ENCODE results near the gene ZYG11B.
"Not testable (repeated sequence)": the region's sequence is repeated elsewhere in the genome, so short reads cannot be mapped to it uniquely, and the experiment has no call there.

The ZYG11B gene

DNA sequence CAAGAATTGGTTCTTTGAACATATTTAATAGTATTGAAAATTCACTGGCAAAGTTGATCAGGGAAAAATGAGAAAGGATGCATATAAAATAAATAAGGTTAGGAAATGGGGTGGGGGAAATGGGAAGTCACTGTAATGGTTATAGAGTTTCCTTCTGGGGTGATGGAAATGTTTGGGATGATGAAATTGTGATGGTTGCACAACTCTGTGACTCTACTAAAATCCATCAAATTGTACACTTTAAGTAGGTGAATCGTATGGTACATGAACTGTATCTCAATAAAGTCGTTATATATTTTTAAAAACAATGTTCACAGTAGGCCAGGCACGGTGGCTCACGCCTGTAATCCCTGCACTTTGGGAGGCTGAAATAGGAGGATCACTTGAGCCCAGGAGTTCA is 59.9 kb downstream of the ZYG11B start:
- H3K9ac ChIP-seq (ENCODE audit: low read depth, low read length), result no peak overlapping the region
- DNase-seq (no peak), ATAC-seq (ENCODE audit: insufficient read depth, low read depth) (no peak)
- H3K79me2 ChIP-seq (ENCODE audit: insufficient read depth, low read length), result no peaks in the 10 kb centered on the region
- no peaks in the 10 kb centered on the region for H3K4me1 ChIP-seq (ENCODE audit: insufficient read depth, low read length)
- no peak overlapping the region for H3K4me3 ChIP-seq (ENCODE audit: low read depth in 1 of 2, low read length in 2 of 2)
- H3K36me3 ChIP-seq (ENCODE audit: insufficient read depth, low read length), result peaks cover 58% of the 10 kb centered on the region
- TF ChIP-seq EZH2 (IDR thresholded peaks at IDR 0.05; ENCODE audit: borderline replicate concordance, low read depth, low read length, severe bottlenecking), result no peak
- TF ChIP-seq, protein P1, sequence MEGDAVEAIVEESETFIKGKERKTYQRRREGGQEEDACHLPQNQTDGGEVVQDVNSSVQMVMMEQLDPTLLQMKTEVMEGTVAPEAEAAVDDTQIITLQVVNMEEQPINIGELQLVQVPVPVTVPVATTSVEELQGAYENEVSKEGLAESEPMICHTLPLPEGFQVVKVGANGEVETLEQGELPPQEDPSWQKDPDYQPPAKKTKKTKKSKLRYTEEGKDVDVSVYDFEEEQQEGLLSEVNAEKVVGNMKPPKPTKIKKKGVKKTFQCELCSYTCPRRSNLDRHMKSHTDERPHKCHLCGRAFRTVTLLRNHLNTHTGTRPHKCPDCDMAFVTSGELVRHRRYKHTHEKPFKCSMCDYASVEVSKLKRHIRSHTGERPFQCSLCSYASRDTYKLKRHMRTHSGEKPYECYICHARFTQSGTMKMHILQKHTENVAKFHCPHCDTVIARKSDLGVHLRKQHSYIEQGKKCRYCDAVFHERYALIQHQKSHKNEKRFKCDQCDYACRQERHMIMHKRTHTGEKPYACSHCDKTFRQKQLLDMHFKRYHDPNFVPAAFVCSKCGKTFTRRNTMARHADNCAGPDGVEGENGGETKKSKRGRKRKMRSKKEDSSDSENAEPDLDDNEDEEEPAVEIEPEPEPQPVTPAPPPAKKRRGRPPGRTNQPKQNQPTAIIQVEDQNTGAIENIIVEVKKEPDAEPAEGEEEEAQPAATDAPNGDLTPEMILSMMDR (IDR thresholded peaks at IDR 0.05; ENCODE audit: borderline replicate concordance, extremely low read depth, low read length, poor library complexity, severe bottlenecking), result no peak
- no peak overlapping the region for H3K27ac ChIP-seq (ENCODE audit: low read length)
- H3K9me3 ChIP-seq (ENCODE audit: insufficient read depth, low read length, severe bottlenecking), result no peaks in the 10 kb centered on the region
- no peaks in the 10 kb centered on the region for H3K27me3 ChIP-seq (ENCODE audit: insufficient read depth, low read length, poor library complexity)
- H2AFZ ChIP-seq (ENCODE audit: low read depth, low read length), result no peak overlapping the region
- H3K4me2 ChIP-seq (ENCODE audit: insufficient read depth, low read length), result no peak overlapping the region
- no peaks in the 10 kb centered on the region for H4K20me1 ChIP-seq (ENCODE audit: insufficient read depth, low read length)

DNA sequence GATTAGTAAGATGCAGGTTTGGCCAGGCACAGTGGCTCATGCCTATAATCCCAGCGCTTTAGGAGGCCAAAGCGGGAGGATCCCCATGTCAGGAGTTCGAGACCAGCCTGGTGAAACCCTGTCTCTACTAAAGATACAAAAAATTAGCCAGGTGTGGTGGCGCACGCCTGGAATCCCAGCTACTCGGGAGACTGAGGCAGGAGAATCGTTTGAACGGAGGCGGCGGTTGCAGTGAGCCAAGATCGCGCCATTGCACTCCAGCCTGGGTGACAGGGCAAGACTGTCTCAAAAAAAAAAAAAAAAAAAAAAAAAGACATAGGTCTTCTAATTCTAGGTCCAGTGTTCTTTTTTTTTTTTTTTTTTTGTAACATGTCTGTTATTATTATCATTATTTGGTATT is 64.2 kb downstream of the ZYG11B start:
- not testable (repeated sequence) for H2AFZ ChIP-seq (ENCODE audit: low read depth, low read length); ATAC-seq (ENCODE audit: insufficient read depth, low read depth); H3K79me2 ChIP-seq (ENCODE audit: insufficient read depth, low read length); H3K4me1 ChIP-seq (ENCODE audit: insufficient read depth, low read length); H3K9me3 ChIP-seq (ENCODE audit: insufficient read depth, low read length, severe bottlenecking); H3K4me2 ChIP-seq (ENCODE audit: insufficient read depth, low read length); DNase-seq; H3K27me3 ChIP-seq (ENCODE audit: insufficient read depth, low read length, poor library complexity); H3K4me3 ChIP-seq (ENCODE audit: low read depth in 1 of 2, low read length in 2 of 2); H3K9ac ChIP-seq (ENCODE audit: low read depth, low read length); H4K20me1 ChIP-seq (ENCODE audit: insufficient read depth, low read length); H3K27ac ChIP-seq (ENCODE audit: low read length)
- H3K36me3 ChIP-seq (ENCODE audit: insufficient read depth, low read length), result peaks cover 37% of the 10 kb centered on the region; the same call in 1 of the 2 replicates

DNA sequence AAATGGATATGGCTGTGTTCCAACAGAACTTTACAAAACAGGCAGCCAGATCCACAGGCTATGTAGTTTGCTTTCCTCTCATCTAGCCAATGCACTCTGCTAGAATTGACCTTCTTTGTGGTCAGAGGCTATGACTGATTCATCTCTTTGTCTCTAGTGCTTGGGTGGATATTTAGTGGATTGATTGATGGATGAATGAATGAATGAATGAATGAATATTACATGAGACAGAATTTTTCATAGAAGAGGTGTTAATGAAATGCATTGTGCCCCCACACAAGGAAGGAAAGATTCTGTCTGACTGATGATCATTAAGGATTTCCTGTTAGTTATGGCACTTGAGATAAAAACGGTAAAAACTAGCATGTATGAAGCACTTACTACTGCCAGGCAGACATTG is 65.8 kb downstream of the ZYG11B start:
- no peaks in the 10 kb centered on the region for H3K4me1 ChIP-seq (ENCODE audit: insufficient read depth, low read length)
- no peaks in the 10 kb centered on the region for H3K27me3 ChIP-seq (ENCODE audit: insufficient read depth, low read length, poor library complexity)
- H4K20me1 ChIP-seq (ENCODE audit: insufficient read depth, low read length), result no peaks in the 10 kb centered on the region
- H3K4me2 ChIP-seq (ENCODE audit: insufficient read depth, low read length), result no peak overlapping the region
- H3K9me3 ChIP-seq (ENCODE audit: insufficient read depth, low read length, severe bottlenecking), result no peaks in the 10 kb centered on the region
- no peak overlapping the region for H2AFZ ChIP-seq (ENCODE audit: low read depth, low read length)
- peaks cover 27% of the 10 kb centered on the region; the same call in 1 of the 2 replicates for H3K36me3 ChIP-seq (ENCODE audit: insufficient read depth, low read length)
- no peak overlapping the region for H3K4me3 ChIP-seq (ENCODE audit: low read depth in 1 of 2, low read length in 2 of 2)
- TF ChIP-seq, protein P1 (IDR thresholded peaks at IDR 0.05; ENCODE audit: borderline replicate concordance, extremely low read depth, low read length, poor library complexity, severe bottlenecking), result no peak
- no peak for TF ChIP-seq EZH2 (IDR thresholded peaks at IDR 0.05; ENCODE audit: borderline replicate concordance, low read depth, low read length, severe bottlenecking)
- H3K79me2 ChIP-seq (ENCODE audit: insufficient read depth, low read length), result no peaks in the 10 kb centered on the region
- no peak for DNase-seq
- no peak for ATAC-seq (ENCODE audit: insufficient read depth, low read depth)
- no peak overlapping the region for H3K9ac ChIP-seq (ENCODE audit: low read depth, low read length)
- H3K27ac ChIP-seq (ENCODE audit: low read length), result no peak overlapping the region

- ATAC-seq (ENCODE audit: insufficient read depth, low read depth); H4K20me1 ChIP-seq (ENCODE audit: insufficient read depth, low read length); H3K9me3 ChIP-seq (ENCODE audit: insufficient read depth, low read length, severe bottlenecking); H3K4me2 ChIP-seq (ENCODE audit: insufficient read depth, low read length); H3K27ac ChIP-seq (ENCODE audit: low read length); H3K27me3 ChIP-seq (ENCODE audit: insufficient read depth, low read length, poor library complexity); H2AFZ ChIP-seq (ENCODE audit: low read depth, low read length); H3K79me2 ChIP-seq (ENCODE audit: insufficient read depth, low read length); H3K4me3 ChIP-seq (ENCODE audit: low read depth in 1 of 2, low read length in 2 of 2); H3K9ac ChIP-seq (ENCODE audit: low read depth, low read length); H3K4me1 ChIP-seq (ENCODE audit: insufficient read depth, low read length); DNase-seq: not testable (repeated sequence)
- peaks cover 24% of the 10 kb centered on the region; the same call in 1 of the 2 replicates for H3K36me3 ChIP-seq (ENCODE audit: insufficient read depth, low read length)
Observed at GRCh38 chr1:52793717-52794116, 67.5 kb downstream of the ZYG11B start.

All from DND-41 (cell line).